Glutamatergic neuron (in vitro differentiated cells): ENCODE results near the gene ARHGAP24. TPM values are rescaled to one million over a fixed set of nuclear protein-coding genes. Genes with fewer than 3 reads are reported as not detected.
"Not testable (repeated sequence)": the region's sequence is repeated elsewhere in the genome, so short reads cannot be mapped to it uniquely, and the experiment has no call there.

ENCODE experiments used
- DNase-seq: peaks from one replicate; pipeline ENCODE4 v3.0.0; 2022
- H3K27ac Mint-ChIP-seq: one replicate; pipeline ENCODE4 v1.8.0; 2020; ENCODE audit warnings: mild to moderate bottlenecking, mixed read lengths, inconsistent platforms; ENCODE audit not compliant: unreplicated experiment
- H3K27me3 Mint-ChIP-seq: one replicate; pipeline ENCODE4 v1.8.0; 2020; ENCODE audit warnings: mild to moderate bottlenecking, moderate library complexity, mixed read lengths, inconsistent platforms; ENCODE audit not compliant: unreplicated experiment
- H3K36me3 Mint-ChIP-seq: one replicate; pipeline ENCODE4 v1.8.0; 2020; ENCODE audit warnings: mild to moderate bottlenecking, mixed read lengths, inconsistent platforms; ENCODE audit not compliant: unreplicated experiment
- H3K4me1 Mint-ChIP-seq: one replicate; pipeline ENCODE4 v1.8.0; 2020; ENCODE audit warnings: mild to moderate bottlenecking, low read depth, mixed read lengths, inconsistent platforms; ENCODE audit not compliant: unreplicated experiment
- H3K4me3 Mint-ChIP-seq: one replicate; pipeline ENCODE4 v1.8.0; 2020; ENCODE audit warnings: mild to moderate bottlenecking, mixed read lengths, inconsistent platforms; ENCODE audit not compliant: unreplicated experiment
- H3K9me3 Mint-ChIP-seq: one replicate; pipeline ENCODE4 v1.8.0; 2020; ENCODE audit warnings: mild to moderate bottlenecking, moderate library complexity, mixed read lengths, inconsistent platforms; ENCODE audit not compliant: unreplicated experiment
- CTCF ChIP-seq: fragments of 200-600 bp; sonication (generic); IDR thresholded peaks from one replicate; pipeline ENCODE4 v1.5.0; 2021; ENCODE audit not compliant: partially characterized antibody, unreplicated experiment
- total RNA-seq: library from RNA; stranded (reverse); fragmentation: NEBNext Ultra II Directional; extraction: Animal tissue kit (Norgen Biotek cat#: 25700); gene quantifications from one replicate; pipeline ENCODE4 v1.2.1, GENCODE V29; 2021; ENCODE audit not compliant: unreplicated experiment

ARHGAP24 gene
- total RNA-seq, 1 donor from 2014 or later, result 1.6 TPM

DNA sequence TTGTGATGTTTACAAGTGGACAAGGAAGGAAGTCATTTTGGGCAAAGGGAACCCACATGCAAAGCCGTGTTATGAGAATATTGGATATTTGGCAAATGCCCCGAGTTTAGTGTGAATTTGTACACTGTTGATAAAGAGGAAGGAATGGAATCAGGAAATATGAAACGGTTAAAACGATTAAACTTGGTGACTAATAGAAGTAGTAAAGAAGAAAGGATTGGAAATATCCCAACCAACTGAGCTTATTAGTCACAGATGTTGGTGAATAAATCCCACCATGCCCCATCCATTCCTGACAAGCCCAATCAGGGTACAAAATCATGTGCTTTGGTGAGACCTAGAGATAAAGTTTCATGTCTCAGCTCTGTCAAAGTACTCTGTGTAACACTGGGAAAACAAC, 22.0 kb downstream of the ARHGAP24 start:
- Mint-ChIP-seq H3K9me3 (no peaks in the 10 kb centered on the region), H3K4me3 (no peak overlapping the region), H3K27ac (no peak overlapping the region), H3K36me3 (no peaks in the 10 kb centered on the region), H3K4me1 (peaks cover 4% of the 10 kb centered on the region), H3K27me3 (no peaks in the 10 kb centered on the region)
- no peak for DNase-seq
- TF ChIP-seq CTCF, result no peak

- Mint-ChIP-seq H3K4me3 (no peak overlapping the region), H3K9me3 (no peaks in the 10 kb centered on the region), H3K27me3 (no peaks in the 10 kb centered on the region), H3K27ac (no peak overlapping the region), H3K4me1 (no peaks in the 10 kb centered on the region), H3K36me3 (no peaks in the 10 kb centered on the region)
- TF ChIP-seq CTCF, result no peak
- no peak for DNase-seq
Measured at GRCh38 chr4:85498068-85498733, 23.3 kb downstream of the ARHGAP24 start.

DNA sequence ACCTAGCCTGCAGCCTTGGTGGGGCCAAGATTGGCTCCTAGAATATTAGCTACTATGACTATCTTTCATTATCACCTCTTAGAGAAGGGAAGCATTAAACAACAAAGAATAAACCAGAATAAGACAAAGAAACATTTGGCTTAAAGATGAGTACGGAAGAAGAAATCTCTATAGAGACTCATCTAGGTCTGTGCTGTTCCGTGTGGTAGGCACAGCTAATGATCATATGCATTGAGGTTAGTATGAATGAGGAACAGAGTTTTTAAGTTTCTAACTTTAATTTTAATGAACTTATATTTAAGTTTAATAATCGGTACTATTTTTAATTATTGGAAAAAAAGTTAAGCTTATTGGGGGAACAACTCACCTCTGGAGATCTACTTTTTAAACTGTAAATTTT, 24.6 kb downstream of the ARHGAP24 start:
- H3K4me1 Mint-ChIP-seq, result no peaks in the 10 kb centered on the region
- no peak overlapping the region for H3K4me3 Mint-ChIP-seq
- TF ChIP-seq CTCF, result no peak
- no peak overlapping the region for H3K27ac Mint-ChIP-seq
- peaks cover 3% of the 10 kb centered on the region for H3K9me3 Mint-ChIP-seq
- no peak for DNase-seq
- peaks cover 1% of the 10 kb centered on the region for H3K27me3 Mint-ChIP-seq
- H3K36me3 Mint-ChIP-seq, result no peaks in the 10 kb centered on the region

DNA sequence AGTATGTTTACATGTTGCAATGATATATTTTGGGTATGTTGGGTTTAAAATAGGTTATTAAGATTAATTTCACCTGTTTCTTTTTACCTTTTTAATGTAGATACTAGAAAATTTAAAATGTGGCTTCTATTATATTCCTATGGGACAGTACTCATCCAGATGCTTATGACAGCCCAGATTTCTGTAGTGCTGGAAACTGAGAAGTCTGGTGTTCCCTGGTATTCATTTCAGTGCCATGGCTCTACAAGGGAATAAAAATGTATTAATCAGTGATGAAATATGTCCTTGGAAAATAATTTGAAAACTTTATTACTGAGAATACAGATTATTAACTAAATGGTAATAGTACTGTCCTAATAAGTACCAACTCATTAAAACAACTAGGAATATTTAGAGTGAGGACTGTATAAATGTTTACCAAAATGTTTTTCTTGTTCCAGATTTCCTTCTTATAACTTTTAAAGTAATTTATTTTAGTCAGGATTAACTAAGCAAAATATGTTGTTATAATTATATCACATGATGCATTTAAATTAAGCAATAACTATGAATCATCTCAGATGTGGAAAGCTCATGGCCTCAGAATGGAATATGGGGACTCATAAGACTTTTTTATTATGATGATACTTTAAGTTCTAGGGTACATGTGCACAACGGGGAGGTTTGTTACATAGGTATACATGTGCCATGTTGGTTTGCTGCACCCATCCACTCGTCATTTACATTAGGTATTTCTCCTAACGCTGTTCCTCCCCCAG, 25.3 kb downstream of the ARHGAP24 start:
- Mint-ChIP-seq H3K27ac (no peak overlapping the region), H3K27me3 (peaks cover 1% of the 10 kb centered on the region), H3K4me1 (no peaks in the 10 kb centered on the region), H3K9me3 (peaks cover 3% of the 10 kb centered on the region), H3K36me3 (no peaks in the 10 kb centered on the region), H3K4me3 (no peak overlapping the region)
- TF ChIP-seq CTCF, result no peak
- DNase-seq, result no peak

DNA sequence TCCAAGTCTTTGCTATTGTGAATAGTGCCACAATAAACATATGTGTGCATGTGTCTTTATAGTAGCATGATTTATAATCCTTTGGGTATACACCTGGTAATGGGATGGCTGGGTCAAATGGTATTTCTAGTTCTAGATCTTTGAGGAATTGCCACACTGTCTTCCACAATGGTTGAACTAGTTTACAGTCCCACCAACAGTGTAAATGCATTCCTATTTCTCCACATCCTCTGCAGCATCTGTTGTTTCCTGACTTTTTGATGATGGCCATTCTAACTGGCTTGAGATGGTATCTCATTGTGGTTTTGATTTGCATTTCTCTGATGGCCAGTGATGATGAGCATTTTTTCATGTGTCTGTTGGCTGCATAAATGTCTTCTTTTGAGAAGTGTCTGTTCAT, 26.2 kb downstream of the ARHGAP24 start:
- not testable (repeated sequence) for H3K27me3 Mint-ChIP-seq, H3K4me3 Mint-ChIP-seq, H3K27ac Mint-ChIP-seq, H3K36me3 Mint-ChIP-seq, DNase-seq, H3K4me1 Mint-ChIP-seq, H3K9me3 Mint-ChIP-seq
